ENCODE measurements around the gene CCM2. TPM values are rescaled to one million over a fixed set of nuclear protein-coding genes. Genes with fewer than 3 reads are reported as not detected.

Gene CCM2
- total and polyA plus RNA-seq, 12 donors: 36.1 to 84.5 (median 50.7) TPM

GRCh38 chr7:45050198-45050597 lies 50.2 kb downstream of the CCM2 start:
- Histone ChIP-seq H3K27ac (no peak overlapping the region), H3K36me3 (replicated peaks in 1 of 2) (peaks cover 0 to 5% of the 10 kb centered on the region in 2 donors), H3K27me3 (no peaks in the 10 kb centered on the region), H3K9me3 (replicated peaks in 1 of 3) (no peaks in the 10 kb centered on the region), H3K4me1 (replicated peaks in 1 of 2) (no peaks in the 10 kb centered on the region), H3K4me3 (no peak overlapping the region)
- 68 to 96% (median 82%) methylated on average over 2 of the region's 2 CpGs for WGBS, 4 donors
- peak in 1 of 7 donors; percentile 17 for DNase-seq
- intact Hi-C loops (cut with DNase I): no loop called here
- TF ChIP-seq POLR2A (IDR thresholded peaks at IDR 0.05): no peak
- TF ChIP-seq, protein P1, sequence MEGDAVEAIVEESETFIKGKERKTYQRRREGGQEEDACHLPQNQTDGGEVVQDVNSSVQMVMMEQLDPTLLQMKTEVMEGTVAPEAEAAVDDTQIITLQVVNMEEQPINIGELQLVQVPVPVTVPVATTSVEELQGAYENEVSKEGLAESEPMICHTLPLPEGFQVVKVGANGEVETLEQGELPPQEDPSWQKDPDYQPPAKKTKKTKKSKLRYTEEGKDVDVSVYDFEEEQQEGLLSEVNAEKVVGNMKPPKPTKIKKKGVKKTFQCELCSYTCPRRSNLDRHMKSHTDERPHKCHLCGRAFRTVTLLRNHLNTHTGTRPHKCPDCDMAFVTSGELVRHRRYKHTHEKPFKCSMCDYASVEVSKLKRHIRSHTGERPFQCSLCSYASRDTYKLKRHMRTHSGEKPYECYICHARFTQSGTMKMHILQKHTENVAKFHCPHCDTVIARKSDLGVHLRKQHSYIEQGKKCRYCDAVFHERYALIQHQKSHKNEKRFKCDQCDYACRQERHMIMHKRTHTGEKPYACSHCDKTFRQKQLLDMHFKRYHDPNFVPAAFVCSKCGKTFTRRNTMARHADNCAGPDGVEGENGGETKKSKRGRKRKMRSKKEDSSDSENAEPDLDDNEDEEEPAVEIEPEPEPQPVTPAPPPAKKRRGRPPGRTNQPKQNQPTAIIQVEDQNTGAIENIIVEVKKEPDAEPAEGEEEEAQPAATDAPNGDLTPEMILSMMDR (IDR thresholded peaks at IDR 0.05): no peak

GRCh38 chr7:45052011-45052410 lies 52.0 kb downstream of the CCM2 start:
- Histone ChIP-seq H3K4me3 (no peak overlapping the region), H3K27ac (no peak overlapping the region), H3K4me1 (replicated peaks in 1 of 2) (no peaks in the 10 kb centered on the region), H3K36me3 (replicated peaks in 1 of 2) (peaks cover 0 to 5% of the 10 kb centered on the region in 2 donors), H3K9me3 (replicated peaks in 1 of 3) (no peaks in the 10 kb centered on the region), H3K27me3 (no peaks in the 10 kb centered on the region)
- DNase-seq: peak in 1 of 7 donors; percentile 30
- TF ChIP-seq, protein P1 (IDR thresholded peaks at IDR 0.05): no peak
- TF ChIP-seq POLR2A (IDR thresholded peaks at IDR 0.05): no peak
- intact Hi-C loops (cut with DNase I): no loop called here
- WGBS, 4 donors: 75 to 91% (median 86%) methylated on average over 3 of the region's 3 CpGs

GRCh38 chr7:45053401-45053800 lies 53.4 kb downstream of the CCM2 start:
- H3K36me3 ChIP-seq (replicated peaks in 1 of 2): peaks cover 0 to 4% of the 10 kb centered on the region in 2 donors
- no peak for TF ChIP-seq POLR2A (IDR thresholded peaks at IDR 0.05)
- TF ChIP-seq, protein P1 (IDR thresholded peaks at IDR 0.05): no peak
- DNase-seq: peak in 1 of 7 donors; percentile 42
- no peaks in the 10 kb centered on the region for H3K27me3 ChIP-seq
- H3K4me3 ChIP-seq: no peak overlapping the region
- H3K27ac ChIP-seq: no peak overlapping the region
- H3K4me1 ChIP-seq (replicated peaks in 1 of 2): no peaks in the 10 kb centered on the region
- intact Hi-C loops (cut with DNase I): no loop called here
- no peaks in the 10 kb centered on the region for H3K9me3 ChIP-seq (replicated peaks in 1 of 3)
- WGBS, 4 donors: 63 to 97% (median 85%) methylated on average over 4 to 6 of the region's 6 CpGs

DNA sequence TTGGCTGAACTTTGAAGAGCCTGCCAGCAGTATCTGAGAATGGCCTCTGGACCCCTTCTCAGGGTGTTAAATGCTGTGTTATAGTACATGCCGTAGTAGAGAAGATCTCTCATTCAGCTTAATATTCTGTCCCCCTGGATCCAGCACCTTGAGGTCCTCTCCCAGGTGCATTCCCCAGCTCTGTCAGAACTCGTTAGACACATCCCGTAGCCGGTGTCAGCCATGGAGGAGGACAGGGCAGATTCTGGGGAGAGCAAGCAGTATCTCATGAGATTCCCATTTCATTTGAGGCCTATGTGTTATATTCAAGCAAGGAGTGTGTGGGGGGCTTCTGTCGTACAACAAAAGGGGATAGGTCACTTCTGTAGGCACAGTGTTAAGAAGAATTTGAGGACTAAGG lies 53.9 kb downstream of the CCM2 start:
- Histone ChIP-seq H3K4me3 (no peak overlapping the region), H3K27me3 (no peaks in the 10 kb centered on the region), H3K4me1 (replicated peaks in 1 of 2) (no peaks in the 10 kb centered on the region), H3K27ac (no peak overlapping the region), H3K36me3 (replicated peaks in 1 of 2) (no peaks in the 10 kb centered on the region), H3K9me3 (replicated peaks in 1 of 3) (no peaks in the 10 kb centered on the region)
- 95 to 100% (median 97%) methylated on average over 2 to 5 of the region's 5 CpGs for WGBS, 4 donors
- intact Hi-C loops (cut with DNase I): no loop called here
- TF ChIP-seq, protein P1 (IDR thresholded peaks at IDR 0.05): no peak
- no peak for TF ChIP-seq POLR2A (IDR thresholded peaks at IDR 0.05)
- DNase-seq: peak in 1 of 7 donors; percentile 25
